Subcutaneous adipose tissue (tissue), 4 donors: ENCODE results near the gene CSMD2. TPM values are rescaled to one million over a fixed set of nuclear protein-coding genes. Genes with fewer than 3 reads are reported as not detected.

Experiments
- total RNA-seq, 4 donors: library from RNA; depleted of rRNA; stranded (reverse); fragments of >200 nt; gene quantifications; one replicate each; pipeline ENCODE4 v1.1.0, GENCODE V29; 2016
- TF ChIP-seq, protein P1 (sequence below): fragments of 450-650 bp; IDR thresholded peaks from one replicate; pipeline ENCODE4 v1.5.1; 2016; ENCODE audit warnings: low read depth, mild to moderate bottlenecking, control low read depth, antibody characterized with exemption, moderate library complexity

CSMD2 gene
- total RNA-seq, 4 donors from 2014 or later: 0.38 to 4.4 (median 1.00) TPM

DNA sequence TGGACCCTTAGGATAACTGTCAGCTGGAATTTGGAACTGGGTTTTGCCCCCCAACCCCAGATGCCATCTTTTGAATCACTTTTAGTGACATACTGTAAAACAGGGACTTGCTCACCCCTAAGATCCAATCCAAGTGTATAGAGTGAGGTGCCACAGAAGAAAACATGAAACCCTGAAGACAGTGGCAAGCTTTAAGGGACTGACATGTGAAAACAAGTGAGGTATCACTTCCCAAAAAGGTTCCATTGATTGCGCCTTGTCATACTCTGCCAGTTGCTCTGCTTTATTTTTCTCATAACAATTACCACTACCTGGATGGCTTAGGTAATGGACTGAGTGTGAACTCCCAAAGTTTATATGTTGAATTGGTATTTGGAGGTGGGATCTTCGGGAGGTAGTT is 115.6 kb downstream of the CSMD2 start:
- TF ChIP-seq, protein P1, sequence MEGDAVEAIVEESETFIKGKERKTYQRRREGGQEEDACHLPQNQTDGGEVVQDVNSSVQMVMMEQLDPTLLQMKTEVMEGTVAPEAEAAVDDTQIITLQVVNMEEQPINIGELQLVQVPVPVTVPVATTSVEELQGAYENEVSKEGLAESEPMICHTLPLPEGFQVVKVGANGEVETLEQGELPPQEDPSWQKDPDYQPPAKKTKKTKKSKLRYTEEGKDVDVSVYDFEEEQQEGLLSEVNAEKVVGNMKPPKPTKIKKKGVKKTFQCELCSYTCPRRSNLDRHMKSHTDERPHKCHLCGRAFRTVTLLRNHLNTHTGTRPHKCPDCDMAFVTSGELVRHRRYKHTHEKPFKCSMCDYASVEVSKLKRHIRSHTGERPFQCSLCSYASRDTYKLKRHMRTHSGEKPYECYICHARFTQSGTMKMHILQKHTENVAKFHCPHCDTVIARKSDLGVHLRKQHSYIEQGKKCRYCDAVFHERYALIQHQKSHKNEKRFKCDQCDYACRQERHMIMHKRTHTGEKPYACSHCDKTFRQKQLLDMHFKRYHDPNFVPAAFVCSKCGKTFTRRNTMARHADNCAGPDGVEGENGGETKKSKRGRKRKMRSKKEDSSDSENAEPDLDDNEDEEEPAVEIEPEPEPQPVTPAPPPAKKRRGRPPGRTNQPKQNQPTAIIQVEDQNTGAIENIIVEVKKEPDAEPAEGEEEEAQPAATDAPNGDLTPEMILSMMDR: no peak

DNA sequence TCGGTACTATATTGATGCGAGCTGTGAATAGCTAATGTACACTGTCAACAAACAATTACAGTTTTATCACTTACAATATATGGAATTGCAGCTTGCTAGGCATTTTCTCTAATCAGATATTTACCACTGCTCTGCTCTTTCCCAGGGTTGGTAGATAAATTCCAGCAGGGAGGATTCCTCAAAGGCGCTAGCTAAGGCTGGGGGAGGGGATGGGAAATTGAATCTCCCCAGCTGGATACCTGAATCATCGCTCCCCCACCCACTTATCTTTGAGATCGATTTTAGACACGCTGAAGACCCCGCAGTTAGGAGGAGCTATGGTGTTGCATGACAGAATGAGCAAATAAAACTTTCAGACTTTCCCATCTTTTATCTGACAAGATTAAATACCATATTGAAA is 127.2 kb downstream of the CSMD2 start:
- TF ChIP-seq, protein P1: no peak

DNA sequence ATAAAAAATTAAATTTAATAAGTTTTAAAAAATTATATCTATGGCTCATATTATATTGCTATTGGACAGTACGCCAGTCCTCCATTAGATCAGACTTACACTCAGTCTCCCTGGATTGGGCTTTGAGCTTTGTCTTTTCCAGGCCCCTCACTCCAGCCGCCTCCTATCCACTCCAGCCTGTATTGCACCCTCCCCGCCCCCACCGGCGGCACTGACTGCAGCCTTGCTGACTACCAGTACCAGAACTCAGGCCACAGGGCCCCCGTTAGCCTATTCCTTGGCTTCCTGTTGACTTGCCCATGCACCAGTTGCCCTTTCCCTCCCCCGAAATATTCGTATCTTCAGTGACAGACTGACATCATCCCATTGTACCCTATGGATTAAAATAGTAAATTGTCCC is 127.9 kb downstream of the CSMD2 start:
- TF ChIP-seq, protein P1: no peak

DNA sequence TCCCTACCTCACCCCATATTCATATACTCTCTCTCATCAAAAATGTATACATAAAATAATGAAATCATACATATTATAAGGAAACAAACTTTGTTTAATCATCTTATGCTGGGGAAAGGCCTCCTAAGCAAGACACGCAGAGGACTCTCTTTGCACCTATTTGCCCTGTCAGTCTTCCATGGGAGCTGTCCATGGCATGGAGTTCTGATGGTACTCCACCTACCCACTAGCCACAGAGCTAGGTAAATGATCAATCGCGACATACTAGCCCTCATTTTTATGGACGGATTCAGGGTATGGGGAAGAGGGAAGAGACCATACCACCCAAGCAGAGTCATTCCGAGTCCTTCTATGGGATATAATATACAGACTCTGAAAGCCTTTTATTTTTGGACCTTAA is 131.0 kb downstream of the CSMD2 start:
- TF ChIP-seq, protein P1: no peak

DNA sequence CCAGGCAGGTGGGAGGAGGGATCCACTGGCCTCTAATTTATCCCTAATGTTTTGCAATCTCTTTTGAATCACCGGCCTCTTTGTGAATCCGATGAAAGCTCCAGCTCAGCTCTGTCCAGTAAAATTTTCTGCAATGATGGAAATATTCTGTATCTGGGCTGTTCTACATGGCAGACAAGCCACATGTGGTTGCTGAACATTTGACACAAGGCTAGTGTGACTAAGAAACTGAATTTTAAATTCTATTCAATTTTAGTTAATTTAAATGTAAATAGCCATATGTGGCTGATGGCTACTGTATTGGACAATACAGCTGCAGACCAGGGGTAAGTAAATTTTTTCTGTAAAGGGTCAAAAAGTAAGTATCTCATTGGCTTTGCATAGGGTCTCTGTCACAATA is 135.1 kb downstream of the CSMD2 start:
- TF ChIP-seq, protein P1: no peak

DNA sequence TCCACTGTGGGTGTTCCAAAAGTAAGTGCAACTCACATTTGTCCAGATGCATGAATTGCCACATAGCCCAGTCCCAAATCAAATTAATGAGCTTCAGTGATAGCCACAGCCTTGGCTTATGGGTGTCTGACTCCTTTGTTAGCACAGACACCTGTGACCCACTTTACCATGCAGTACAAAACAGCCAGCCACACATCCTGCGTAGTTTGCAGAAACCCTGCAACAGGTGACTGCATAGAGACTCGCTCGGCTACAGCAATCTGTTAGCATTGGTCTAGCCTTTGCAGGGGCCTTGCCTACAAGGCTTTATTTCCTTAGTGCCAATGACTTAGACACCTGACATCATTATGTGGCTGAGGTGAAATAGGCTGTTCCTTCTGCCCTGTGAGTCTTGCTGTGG is 135.5 kb downstream of the CSMD2 start:
- TF ChIP-seq, protein P1: no peak

DNA sequence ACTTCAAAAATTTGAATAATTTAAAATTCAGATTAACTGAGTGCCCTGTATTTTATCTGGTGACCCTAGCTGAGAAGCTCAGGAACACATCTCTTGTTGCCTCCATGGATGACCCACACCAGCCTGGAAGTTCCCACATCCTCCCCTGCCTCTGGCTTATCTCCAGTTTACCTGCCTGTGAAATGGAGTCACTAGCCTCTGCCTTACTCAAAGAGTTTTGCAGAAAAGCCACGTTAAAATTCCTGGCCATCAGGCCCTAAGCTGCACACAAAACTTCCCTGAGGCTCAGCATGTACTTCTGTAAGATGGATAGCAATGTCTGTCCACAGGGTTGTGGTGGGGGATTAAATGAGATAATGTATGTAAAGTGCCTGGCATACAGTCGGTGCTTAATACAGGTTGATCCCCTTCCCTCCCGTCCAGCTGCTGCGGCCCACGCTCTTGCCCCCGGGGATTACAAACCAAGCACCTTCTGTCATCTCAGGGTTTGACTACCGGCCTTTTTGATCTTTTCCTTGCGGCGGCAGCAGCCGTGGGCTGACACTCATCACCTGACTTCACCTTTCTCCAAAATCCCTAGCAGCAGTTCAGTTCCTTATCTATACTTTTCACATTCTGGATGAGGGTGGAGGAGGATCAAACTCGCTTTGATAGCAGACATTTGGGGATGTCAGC is 136.5 kb downstream of the CSMD2 start:
- TF ChIP-seq, protein P1: no peak
